22Rv1 (cell line): ENCODE data around the gene ITPR1.

ENCODE experiments used
- H3K27ac ChIP-seq: fragments of 450-650 bp; 2 replicates; pipeline ENCODE4 v1.5.1; 2017
- CTCF ChIP-seq: fragments of 450-650 bp; IDR thresholded peaks from 2 replicates; pipeline ENCODE4 v1.5.1; 2017; ENCODE audit warnings: mild to moderate bottlenecking
- ZFX ChIP-seq: fragments of 450-650 bp; IDR thresholded peaks from 2 replicates; pipeline ENCODE4 v1.6.1; 2017; ENCODE audit warnings: antibody characterized with exemption, borderline replicate concordance

Gene ITPR1

GRCh38 chr3:4492208-4493013 is 737 bp upstream of the ITPR1 start:
- 0 out of 2 replicates have a peak overlapping the region, but pooled peaks have one; percentile 31 for H3K27ac ChIP-seq
- no peak for TF ChIP-seq ZFX
- 0 out of 2 replicates have a peak, but pooled peaks have one; percentile 14 for TF ChIP-seq CTCF

- TF ChIP-seq ZFX (no peak), CTCF (no peak)
- H3K27ac ChIP-seq, result no peak overlapping the region
Measured at GRCh38 chr3:4493941-4494894, 1.1 kb downstream of the ITPR1 start.

- no peak overlapping the region for H3K27ac ChIP-seq
- TF ChIP-seq CTCF (no peak), ZFX (no peak)
Measured at GRCh38 chr3:4494895-4495264, 1.7 kb downstream of the ITPR1 start.

- TF ChIP-seq CTCF, result no peak
- no peak for TF ChIP-seq ZFX
- H3K27ac ChIP-seq, result no peak overlapping the region
Measured at GRCh38 chr3:4495294-4496086, 2.3 kb downstream of the ITPR1 start.

GRCh38 chr3:4496087-4496452 is 2.9 kb downstream of the ITPR1 start:
- TF ChIP-seq ZFX, result no peak
- no peak for TF ChIP-seq CTCF
- H3K27ac ChIP-seq, result no peak overlapping the region

GRCh38 chr3:4497005-4497692 is 4.0 kb downstream of the ITPR1 start:
- H3K27ac ChIP-seq, result no peak overlapping the region
- TF ChIP-seq CTCF, result no peak
